Activated B cell treated with CpG ODN at 0.5 μM for 24 hours (primary cell): ENCODE measurements around the gene ZDHHC8. TPM values are rescaled to one million over a fixed set of nuclear protein-coding genes. Genes with fewer than 3 reads are reported as not detected.

ENCODE experiments used
- ATAC-seq: fragments of 200-7000 bp; cut with Tn5 transposase; one replicate; pipeline ENCODE4 v1.10.0; 2021; ENCODE audit warnings: low read depth, mild to moderate bottlenecking, moderate library complexity
- CTCF ChIA-PET: fragments of 350-600 bp; sonication (Branson Sonifier 250); formaldehyde crosslinking; loops from one replicate; lab custom pipeline; 2021; ENCODE audit warnings: antibody characterized with exemption; lab: Charles Lee
- POLR2A ChIA-PET: fragments of 350-600 bp; sonication (Branson Sonifier 250); formaldehyde crosslinking; loops from one replicate; lab custom pipeline; 2021; ENCODE audit warnings: antibody characterized with exemption; lab: Charles Lee
- DNase-seq: peaks from one replicate; pipeline ENCODE4 v3.0.0; 2022
- H3K27ac Mint-ChIP-seq: one replicate; pipeline ENCODE4 v1.8.0; 2020; ENCODE audit warnings: mixed read lengths
- H3K27me3 Mint-ChIP-seq: one replicate; pipeline ENCODE4 v1.8.0; 2021; ENCODE audit warnings: mixed read lengths
- H3K36me3 Mint-ChIP-seq: one replicate; pipeline ENCODE4 v1.8.0; 2021; ENCODE audit warnings: low read depth, mixed read lengths
- H3K4me1 Mint-ChIP-seq: one replicate; pipeline ENCODE4 v1.8.0; 2021; ENCODE audit warnings: mixed read lengths
- H3K4me3 Mint-ChIP-seq: one replicate; pipeline ENCODE4 v1.8.0; 2020; ENCODE audit warnings: mild to moderate bottlenecking, mixed read lengths
- H3K9me3 Mint-ChIP-seq: one replicate; pipeline ENCODE4 v1.8.0; 2020; ENCODE audit warnings: mixed read lengths
- intact Hi-C: fragments of 100-400 bp; cut with micrococcal nuclease; formaldehyde crosslinking; loops from one replicate; pipeline ENCODE4 v1.15.1; 2024
- total RNA-seq: library from RNA; stranded (reverse); gene quantifications from 2 replicates; pipeline ENCODE4 v1.2.3, GENCODE V29; 2022
- TF ChIP-seq, protein P1 (sequence below): fragments of 200-600 bp; IDR thresholded peaks from one replicate; pipeline ENCODE4 v1.8.0; 2022; ENCODE audit warnings: antibody characterized with exemption, mild to moderate bottlenecking

Gene ZDHHC8
- total RNA-seq, 1 donor from 2014 or later, result 65.6 TPM

DNA sequence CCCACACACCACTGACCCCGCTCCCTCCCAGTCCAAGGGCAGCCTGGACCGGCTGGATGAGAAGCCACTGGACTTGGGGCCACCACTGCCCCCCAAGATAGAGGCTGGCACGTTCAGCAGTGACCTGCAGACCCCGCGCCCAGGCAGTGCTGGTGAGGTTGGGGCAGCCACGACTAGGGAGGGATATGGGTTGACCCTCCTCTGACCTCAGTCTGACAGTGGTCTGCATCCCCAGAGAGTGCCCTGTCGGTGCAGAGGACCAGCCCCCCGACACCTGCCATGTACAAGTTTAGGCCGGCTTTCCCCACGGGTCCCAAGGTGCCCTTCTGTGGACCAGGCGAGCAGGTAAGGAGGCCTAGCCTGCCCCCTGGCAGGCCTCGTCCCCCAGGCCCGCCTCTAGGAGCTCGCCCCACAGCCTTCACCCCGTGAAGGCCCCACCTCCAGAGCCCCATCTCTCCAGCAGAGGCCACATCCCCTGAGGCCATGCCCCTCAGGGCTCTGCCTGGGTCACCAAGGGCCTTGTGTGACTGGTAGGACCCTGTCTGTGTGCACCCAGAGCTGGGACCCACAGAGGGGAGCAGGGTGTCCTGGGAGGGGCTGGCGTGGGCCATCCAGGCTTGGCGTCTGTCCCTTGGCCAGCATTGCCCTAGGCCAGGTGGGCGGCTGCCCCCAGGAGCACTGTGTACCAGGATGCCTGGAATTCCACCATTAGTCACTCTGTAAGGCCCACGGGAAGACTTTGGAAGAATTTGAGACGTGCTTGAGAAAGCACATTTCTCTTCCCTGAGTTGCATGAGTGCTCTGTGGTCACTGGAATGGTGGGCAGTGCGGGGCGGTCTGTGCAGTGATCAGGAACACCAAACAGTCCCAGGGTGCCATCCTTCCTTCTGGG lies 9.8 kb downstream of the ZDHHC8 start:
- H3K27ac Mint-ChIP-seq, result no peak overlapping the region
- DNase-seq, result no peak
- no peaks in the 10 kb centered on the region for H3K9me3 Mint-ChIP-seq
- TF ChIP-seq, protein P1, sequence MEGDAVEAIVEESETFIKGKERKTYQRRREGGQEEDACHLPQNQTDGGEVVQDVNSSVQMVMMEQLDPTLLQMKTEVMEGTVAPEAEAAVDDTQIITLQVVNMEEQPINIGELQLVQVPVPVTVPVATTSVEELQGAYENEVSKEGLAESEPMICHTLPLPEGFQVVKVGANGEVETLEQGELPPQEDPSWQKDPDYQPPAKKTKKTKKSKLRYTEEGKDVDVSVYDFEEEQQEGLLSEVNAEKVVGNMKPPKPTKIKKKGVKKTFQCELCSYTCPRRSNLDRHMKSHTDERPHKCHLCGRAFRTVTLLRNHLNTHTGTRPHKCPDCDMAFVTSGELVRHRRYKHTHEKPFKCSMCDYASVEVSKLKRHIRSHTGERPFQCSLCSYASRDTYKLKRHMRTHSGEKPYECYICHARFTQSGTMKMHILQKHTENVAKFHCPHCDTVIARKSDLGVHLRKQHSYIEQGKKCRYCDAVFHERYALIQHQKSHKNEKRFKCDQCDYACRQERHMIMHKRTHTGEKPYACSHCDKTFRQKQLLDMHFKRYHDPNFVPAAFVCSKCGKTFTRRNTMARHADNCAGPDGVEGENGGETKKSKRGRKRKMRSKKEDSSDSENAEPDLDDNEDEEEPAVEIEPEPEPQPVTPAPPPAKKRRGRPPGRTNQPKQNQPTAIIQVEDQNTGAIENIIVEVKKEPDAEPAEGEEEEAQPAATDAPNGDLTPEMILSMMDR, result no peak
- no peak overlapping the region for H3K4me3 Mint-ChIP-seq
- H3K36me3 Mint-ChIP-seq, result peaks cover 12% of the 10 kb centered on the region
- ATAC-seq, result no peak
- intact Hi-C loops, result no loop called here
- ChIA-PET CTCF (no interaction called here), POLR2A (no interaction called here)
- H3K4me1 Mint-ChIP-seq, result peaks cover 11% of the 10 kb centered on the region
- H3K27me3 Mint-ChIP-seq, result no peaks in the 10 kb centered on the region

DNA sequence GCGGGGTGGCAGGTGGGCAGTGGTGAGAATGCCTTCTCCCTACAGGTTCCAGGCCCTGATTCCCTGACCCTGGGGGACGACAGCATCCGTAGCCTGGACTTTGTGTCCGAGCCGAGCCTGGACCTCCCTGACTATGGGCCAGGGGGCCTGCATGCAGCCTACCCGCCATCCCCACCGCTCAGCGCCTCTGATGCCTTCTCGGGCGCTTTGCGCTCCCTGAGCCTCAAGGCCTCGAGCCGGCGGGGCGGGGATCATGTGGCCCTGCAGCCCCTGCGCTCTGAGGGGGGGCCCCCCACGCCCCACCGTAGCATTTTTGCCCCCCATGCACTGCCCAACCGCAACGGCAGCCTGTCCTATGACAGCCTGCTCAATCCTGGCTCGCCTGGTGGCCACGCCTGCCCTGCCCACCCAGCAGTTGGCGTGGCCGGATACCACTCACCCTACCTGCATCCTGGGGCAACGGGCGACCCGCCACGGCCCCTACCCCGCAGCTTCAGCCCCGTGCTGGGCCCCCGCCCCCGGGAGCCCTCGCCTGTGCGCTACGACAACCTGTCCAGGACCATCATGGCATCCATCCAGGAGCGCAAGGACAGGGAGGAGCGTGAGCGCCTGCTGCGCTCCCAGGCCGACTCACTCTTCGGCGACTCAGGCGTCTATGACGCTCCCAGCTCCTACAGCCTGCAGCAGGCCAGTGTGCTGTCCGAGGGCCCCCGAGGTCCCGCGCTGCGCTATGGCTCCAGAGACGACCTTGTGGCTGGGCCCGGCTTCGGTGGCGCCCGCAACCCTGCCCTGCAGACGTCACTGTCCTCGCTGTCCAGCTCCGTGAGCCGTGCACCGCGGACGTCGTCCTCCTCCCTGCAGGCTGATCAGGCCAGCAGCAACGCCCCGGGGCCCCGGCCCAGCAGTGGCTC lies 11.4 kb downstream of the ZDHHC8 start:
- Mint-ChIP-seq H3K27ac (no peak overlapping the region), H3K36me3 (peaks cover 12% of the 10 kb centered on the region), H3K4me3 (no peak overlapping the region), H3K27me3 (no peaks in the 10 kb centered on the region), H3K9me3 (no peaks in the 10 kb centered on the region), H3K4me1 (peaks cover 6% of the 10 kb centered on the region)
- intact Hi-C loops, result no loop called here
- ChIA-PET CTCF (no interaction called here), POLR2A (no interaction called here)
- no peak for ATAC-seq
- TF ChIP-seq, protein P1, result no peak
- no peak for DNase-seq

DNA sequence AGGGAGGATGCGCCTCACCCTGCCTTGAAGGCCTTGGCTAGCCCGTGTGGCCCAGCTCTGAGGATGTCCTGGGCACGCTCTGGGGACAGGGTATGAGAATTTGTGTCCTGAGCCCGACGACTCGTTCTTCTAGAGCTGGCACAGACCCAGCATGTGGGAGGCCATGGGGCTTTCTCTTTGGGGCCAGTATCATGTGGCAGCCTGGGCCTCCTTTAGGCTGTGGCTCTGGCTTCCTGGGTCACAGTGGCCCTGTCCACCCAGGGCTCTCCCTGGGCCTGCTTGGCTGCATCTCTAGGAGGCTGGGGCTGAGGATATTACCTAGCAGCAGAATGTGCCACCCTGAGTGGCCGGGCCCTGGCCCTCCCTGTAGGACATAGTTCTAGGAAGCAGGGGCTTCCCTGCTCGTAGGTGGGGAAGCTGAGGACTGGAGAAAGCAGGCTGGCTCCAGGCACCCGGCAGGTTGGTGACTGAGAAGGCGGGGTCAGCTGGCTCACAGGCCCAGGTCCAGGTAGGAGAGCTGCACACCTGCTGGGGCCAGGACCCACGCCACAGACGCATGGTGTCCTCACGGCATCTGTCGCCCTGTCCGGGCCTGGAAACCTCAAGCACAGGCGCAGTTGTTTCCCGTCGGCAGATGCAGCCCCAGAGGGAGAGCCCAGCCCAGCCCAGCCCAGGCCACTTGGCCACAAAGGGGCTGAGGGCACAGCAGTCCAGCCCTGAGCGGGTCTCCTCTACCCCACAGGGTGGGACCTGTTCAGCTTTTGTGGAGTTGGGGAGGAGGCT lies 12.5 kb downstream of the ZDHHC8 start:
- TF ChIP-seq, protein P1, result no peak
- Mint-ChIP-seq H3K4me3 (no peak overlapping the region), H3K36me3 (peaks cover 12% of the 10 kb centered on the region), H3K9me3 (no peaks in the 10 kb centered on the region), H3K27me3 (no peaks in the 10 kb centered on the region), H3K27ac (no peak overlapping the region), H3K4me1 (peaks cover 4% of the 10 kb centered on the region)
- DNase-seq, result no peak
- intact Hi-C loops, result no loop called here
- CTCF ChIA-PET, result no interaction called here
- ATAC-seq, result no peak
- POLR2A ChIA-PET, result no interaction called here

DNA sequence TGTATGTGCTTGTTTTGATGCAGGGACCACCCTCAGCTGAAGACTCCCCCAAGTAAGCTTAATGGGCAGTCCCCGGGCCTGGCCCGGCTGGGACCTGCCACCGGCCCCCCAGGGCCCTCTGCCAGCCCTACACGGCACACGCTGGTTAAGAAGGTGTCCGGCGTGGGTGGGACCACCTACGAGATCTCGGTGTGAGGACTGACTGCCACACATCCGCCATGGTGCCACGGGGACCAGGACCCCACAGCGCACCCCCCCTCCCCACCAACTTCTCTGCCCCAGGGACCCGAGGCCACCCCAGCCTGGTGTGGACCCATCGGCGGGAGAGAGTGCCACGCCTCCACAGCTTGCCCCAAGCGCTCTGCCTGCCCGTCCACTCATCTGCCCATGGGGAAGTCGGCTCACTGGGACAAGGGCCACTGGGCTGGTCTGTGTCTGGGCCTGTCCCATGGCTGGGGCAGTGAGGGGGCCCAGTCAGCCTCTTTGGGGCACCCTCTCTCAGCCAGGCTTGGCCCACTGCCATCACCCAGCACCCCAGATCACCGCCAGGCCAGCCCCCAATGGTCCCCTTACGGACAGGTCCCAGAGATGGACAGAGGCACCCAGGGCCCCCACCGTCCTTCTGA lies 13.7 kb downstream of the ZDHHC8 start:
- H3K36me3 Mint-ChIP-seq, result peaks cover 7% of the 10 kb centered on the region
- no peak overlapping the region for H3K27ac Mint-ChIP-seq
- H3K9me3 Mint-ChIP-seq, result no peaks in the 10 kb centered on the region
- peaks cover 4% of the 10 kb centered on the region for H3K4me1 Mint-ChIP-seq
- H3K4me3 Mint-ChIP-seq, result no peak overlapping the region
- TF ChIP-seq, protein P1, result no peak
- no peaks in the 10 kb centered on the region for H3K27me3 Mint-ChIP-seq
- no peak for ATAC-seq
- intact Hi-C loops, result no loop called here
- POLR2A ChIA-PET, result no interaction called here
- CTCF ChIA-PET, result no interaction called here
- DNase-seq, result no peak
